Amniotic epithelial cell (primary cell): ENCODE data around the gene VPS35.

Source experiments
- DNase-seq: peaks from one replicate; pipeline ENCODE4 v3.0.0-alpha.2; 2010; ENCODE audit warnings: low read depth

VPS35 gene

GRCh38 chr16:46613352-46613751, 75.6 kb downstream of the VPS35 start:
- peak; percentile 37 for DNase-seq

GRCh38 chr16:46612121-46612520, 76.9 kb downstream of the VPS35 start:
- DNase-seq: no peak

- peak; percentile 78 for DNase-seq
Measured at GRCh38 chr16:46607529-46607928, 81.4 kb downstream of the VPS35 start.

GRCh38 chr16:46606231-46606630, 82.7 kb downstream of the VPS35 start:
- DNase-seq: no peak
